Melanocyte of skin (primary cell): Measurements from ENCODE around the gene GLYATL2. TPM values are rescaled to one million over a fixed set of nuclear protein-coding genes. Genes with fewer than 3 reads are reported as not detected.

Experiments
- total RNA-seq, 2 donors: library from RNA; depleted of rRNA; stranded (reverse); fragments of >200 nt; gene quantifications; 2 replicates each; pipeline ENCODE4 v1.2.3, GENCODE V29; 2012

The GLYATL2 gene, protein sequence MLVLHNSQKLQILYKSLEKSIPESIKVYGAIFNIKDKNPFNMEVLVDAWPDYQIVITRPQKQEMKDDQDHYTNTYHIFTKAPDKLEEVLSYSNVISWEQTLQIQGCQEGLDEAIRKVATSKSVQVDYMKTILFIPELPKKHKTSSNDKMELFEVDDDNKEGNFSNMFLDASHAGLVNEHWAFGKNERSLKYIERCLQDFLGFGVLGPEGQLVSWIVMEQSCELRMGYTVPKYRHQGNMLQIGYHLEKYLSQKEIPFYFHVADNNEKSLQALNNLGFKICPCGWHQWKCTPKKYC
- total RNA-seq, result under 1 TPM; 0.67 to 0.69 TPM

DNA sequence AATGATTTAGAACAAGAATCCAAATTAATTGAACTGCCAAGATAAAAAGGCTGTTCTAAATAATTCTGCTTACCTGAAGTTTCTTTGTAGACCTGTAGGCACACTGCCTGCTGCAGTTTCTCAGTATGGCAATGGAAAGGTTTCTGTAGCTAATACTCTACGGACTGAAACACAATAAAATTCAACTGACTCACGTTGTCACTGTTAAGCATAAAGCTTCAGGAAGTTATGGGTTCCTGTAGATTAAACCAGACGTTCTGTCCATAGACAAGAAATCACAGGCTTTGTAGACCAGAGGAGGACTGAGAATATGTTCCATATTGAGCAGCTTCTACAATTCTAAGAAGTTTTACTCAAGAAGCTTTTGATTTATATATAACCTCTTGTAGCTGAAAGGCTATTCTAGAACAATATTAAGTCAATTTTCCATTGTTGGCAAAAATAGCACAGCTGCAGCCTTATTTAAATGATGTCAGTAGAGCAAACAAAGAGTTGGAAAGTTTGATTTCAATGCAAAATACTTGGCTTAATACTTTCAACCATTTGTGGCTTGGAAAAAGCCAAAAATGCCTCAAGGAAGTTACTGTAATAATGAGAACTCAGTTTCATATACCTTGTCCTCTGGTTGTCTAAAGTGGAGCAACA, at the start of gene GLYATL2:
TSS of gene GLYATL2 (minus strand) at position 344 of the 645 bp plus-strand sequence. CDS start 5,092 bp downstream, outside the sequence.

Other genes starting within 250 kb of the GLYATL2 start
- 1 to 10 TPM; 2.1 to 3.7 TPM for gene CNTF, start 222.0 kb downstream of the GLYATL2 start, total RNA-seq
- gene GLYAT, start 112.8 kb downstream of the GLYATL2 start, total RNA-seq, result not detected
- gene GLYATL1, start 94.8 kb upstream of the GLYATL2 start, total RNA-seq, result under 1 TPM in 1 of 2 donors, not detected in 1; 0.33 TPM
- not detected for gene GLYATL1B, start 241.6 kb upstream of the GLYATL2 start, total RNA-seq